HEK293 (cell line): ENCODE data around the gene SLC25A19.
A peak's percentile ranks its signal among the peaks of the same experiment; 100 is the strongest.

Experiments used
- ATF2 ChIP-seq: fragments of 450-650 bp; formaldehyde crosslinking; IDR thresholded peaks from 2 replicates; pipeline ENCODE4 v1.5.1; 2016; ENCODE audit warnings: missing biosample characterization, missing genetic modification characterization, low read depth
- EGR2 ChIP-seq: fragments of 450-650 bp; formaldehyde crosslinking; IDR thresholded peaks from 2 replicates; pipeline ENCODE4 v1.5.1; 2016; ENCODE audit warnings: low read depth, missing biosample characterization, missing genetic modification characterization
- KLF7 ChIP-seq: fragments of 450-650 bp; formaldehyde crosslinking; IDR thresholded peaks from 2 replicates; pipeline ENCODE4 v1.5.1; 2016; ENCODE audit warnings: missing biosample characterization, missing genetic modification characterization, borderline replicate concordance
- PRDM1 ChIP-seq: fragments of 450-650 bp; formaldehyde crosslinking; IDR thresholded peaks from 2 replicates; pipeline ENCODE4; 2016; ENCODE audit warnings: missing biosample characterization, missing genetic modification characterization
- PRDM10 ChIP-seq: fragments of 450-650 bp; formaldehyde crosslinking; IDR thresholded peaks from 2 replicates; pipeline ENCODE4 v1.5.1; 2016; ENCODE audit warnings: missing biosample characterization, missing genetic modification characterization
- PRDM4 ChIP-seq: fragments of 450-650 bp; formaldehyde crosslinking; IDR thresholded peaks from 2 replicates; pipeline ENCODE4 v1.5.1; 2017; ENCODE audit warnings: missing biosample characterization, missing genetic modification characterization
- PRDM6 ChIP-seq: fragments of 450-650 bp; formaldehyde crosslinking; IDR thresholded peaks from 2 replicates; pipeline ENCODE4 v1.5.1; 2017; ENCODE audit warnings: missing biosample characterization, missing genetic modification characterization
- SP7 ChIP-seq: fragments of 450-650 bp; formaldehyde crosslinking; IDR thresholded peaks from 2 replicates; pipeline ENCODE4 v1.5.1; 2016; ENCODE audit warnings: missing biosample characterization, missing genetic modification characterization
- YY2 ChIP-seq: fragments of 450-650 bp; formaldehyde crosslinking; IDR thresholded peaks from 2 replicates; pipeline ENCODE4 v1.5.1; 2016; ENCODE audit warnings: missing biosample characterization, missing genetic modification characterization
- ZBTB48 ChIP-seq: fragments of 450-650 bp; formaldehyde crosslinking; IDR thresholded peaks from 2 replicates; pipeline ENCODE4 v1.5.1; 2016; ENCODE audit warnings: missing biosample characterization, missing genetic modification characterization
- ZIC2 ChIP-seq: fragments of 450-650 bp; formaldehyde crosslinking; IDR thresholded peaks from 2 replicates; pipeline ENCODE4 v1.5.1; 2016; ENCODE audit warnings: missing biosample characterization, missing genetic modification characterization
- ZNF114 ChIP-seq: fragments of 450-650 bp; formaldehyde crosslinking; IDR thresholded peaks from 2 replicates; pipeline ENCODE4 v1.5.0; 2017; ENCODE audit warnings: missing biosample characterization, missing genetic modification characterization
- ZNF121 ChIP-seq: fragments of 450-650 bp; formaldehyde crosslinking; IDR thresholded peaks from 2 replicates; pipeline ENCODE4 v1.5.1; 2016; ENCODE audit warnings: missing biosample characterization, missing genetic modification characterization
- ZNF138 ChIP-seq: fragments of 450-650 bp; formaldehyde crosslinking; IDR thresholded peaks from 2 replicates; pipeline ENCODE4 v1.5.1; 2016; ENCODE audit warnings: missing biosample characterization, missing genetic modification characterization, borderline replicate concordance
- ZNF146 ChIP-seq: fragments of 450-650 bp; formaldehyde crosslinking; IDR thresholded peaks from 2 replicates; pipeline ENCODE4 v1.5.1; 2016; ENCODE audit warnings: missing biosample characterization, missing genetic modification characterization
- ZNF175 ChIP-seq: fragments of 450-650 bp; formaldehyde crosslinking; IDR thresholded peaks from 2 replicates; pipeline ENCODE4 v1.5.1; 2016; ENCODE audit warnings: missing biosample characterization, missing genetic modification characterization
- ZNF2 ChIP-seq: fragments of 450-650 bp; formaldehyde crosslinking; IDR thresholded peaks from 2 replicates; pipeline ENCODE4 v1.5.1; 2016; ENCODE audit warnings: missing biosample characterization, missing genetic modification characterization
- ZNF302 ChIP-seq: fragments of 450-650 bp; formaldehyde crosslinking; IDR thresholded peaks from 2 replicates; pipeline ENCODE4 v1.5.1; 2016; ENCODE audit warnings: missing biosample characterization, missing genetic modification characterization, low read depth
- ZNF391 ChIP-seq: fragments of 450-650 bp; formaldehyde crosslinking; IDR thresholded peaks from 2 replicates; pipeline ENCODE4 v1.5.1; 2016; ENCODE audit warnings: low read depth, missing biosample characterization, missing genetic modification characterization, borderline replicate concordance
- ZNF394 ChIP-seq: fragments of 450-650 bp; formaldehyde crosslinking; IDR thresholded peaks from 2 replicates; pipeline ENCODE4 v1.5.1; 2016; ENCODE audit warnings: missing biosample characterization, missing genetic modification characterization, mild to moderate bottlenecking, moderate library complexity, borderline replicate concordance
- ZNF48 ChIP-seq: fragments of 450-650 bp; formaldehyde crosslinking; IDR thresholded peaks from 2 replicates; pipeline ENCODE4 v1.5.1; 2016; ENCODE audit warnings: missing biosample characterization, missing genetic modification characterization
- ZNF580 ChIP-seq: fragments of 450-650 bp; formaldehyde crosslinking; IDR thresholded peaks from 2 replicates; pipeline ENCODE4 v1.5.1; 2016; ENCODE audit warnings: missing biosample characterization, missing genetic modification characterization
- ZNF624 ChIP-seq: fragments of 450-650 bp; formaldehyde crosslinking; IDR thresholded peaks from 2 replicates; pipeline ENCODE4 v1.5.1; 2017; ENCODE audit warnings: missing biosample characterization, missing genetic modification characterization
- ZNF626 ChIP-seq: fragments of 450-650 bp; sonication (Bioruptor Pico); formaldehyde crosslinking; IDR thresholded peaks from 2 replicates; pipeline ENCODE4 v1.5.1; 2018; ENCODE audit warnings: missing biosample characterization, missing genetic modification characterization, inconsistent platforms
- ZNF677 ChIP-seq: fragments of 450-650 bp; IDR thresholded peaks from 2 replicates; pipeline ENCODE4 v1.5.0; 2018; ENCODE audit warnings: missing biosample characterization, mild to moderate bottlenecking, missing genetic modification characterization, moderate library complexity
- ZNF747 ChIP-seq: fragments of 450-650 bp; formaldehyde crosslinking; IDR thresholded peaks from 2 replicates; pipeline ENCODE4 v1.5.1; 2016; ENCODE audit warnings: missing biosample characterization, missing genetic modification characterization
- ZSCAN18 ChIP-seq: fragments of 450-650 bp; formaldehyde crosslinking; IDR thresholded peaks from 2 replicates; pipeline ENCODE4 v1.5.1; 2016; ENCODE audit warnings: missing biosample characterization, missing genetic modification characterization
- ZSCAN23 ChIP-seq: fragments of 450-650 bp; formaldehyde crosslinking; IDR thresholded peaks from 2 replicates; pipeline ENCODE4 v1.5.1; 2016; ENCODE audit warnings: missing biosample characterization, missing genetic modification characterization

The SLC25A19 gene

GRCh38 chr17:75270218-75270965 lies 18.8 kb downstream of the SLC25A19 start (continued):
- TF ChIP-seq ZNF580 (tag by site-specific recombination) (no peak), ZNF624 (tag by site-specific recombination) (no peak), PRDM10 (peak; percentile 61), SP7 (tag by site-specific recombination) (peak; percentile 65), ZBTB48 (tag by site-specific recombination) (peak; percentile 65; the same call in 1 of the 2 replicates), PRDM6 (tag by site-specific recombination) (no peak), PRDM4 (tag by site-specific recombination) (no peak), ZNF146 (no peak), EGR2 (tag by site-specific recombination) (peak; percentile 88), ZNF2 (tag by site-specific recombination) (no peak), ZSCAN18 (tag by site-specific recombination) (no peak), ZNF747 (tag by site-specific recombination) (no peak), ZNF677 (tag by site-specific recombination) (no peak), ATF2 (no peak), ZNF626 (tag by site-specific recombination) (no peak), ZNF302 (tag by site-specific recombination) (no peak), ZNF48 (tag by site-specific recombination) (no peak), ZNF138 (tag by site-specific recombination) (no peak), ZNF114 (tag by site-specific recombination) (no peak), PRDM1 (tag by site-specific recombination) (peak; percentile 70), ZNF394 (tag by site-specific recombination) (peak; percentile 92), ZNF391 (tag by site-specific recombination) (no peak), ZNF175 (tag by site-specific recombination) (no peak), ZSCAN23 (no peak), ZNF121 (no peak), YY2 (no peak), KLF7 (tag by site-specific recombination) (no peak), ZIC2 (tag by site-specific recombination) (peak; percentile 83)
